Measurements from ENCODE around the gene CTNND1. TPM values are rescaled to one million over a fixed set of nuclear protein-coding genes. Genes with fewer than 3 reads are reported as not detected.

Gene CTNND1
- total and polyA plus RNA-seq, 9 of the 15 experiments (the other 6 are each of a cell fraction or from before 2014, with no cell fraction given), result 11.1 to 74.0 (median 43.3) TPM

DNA sequence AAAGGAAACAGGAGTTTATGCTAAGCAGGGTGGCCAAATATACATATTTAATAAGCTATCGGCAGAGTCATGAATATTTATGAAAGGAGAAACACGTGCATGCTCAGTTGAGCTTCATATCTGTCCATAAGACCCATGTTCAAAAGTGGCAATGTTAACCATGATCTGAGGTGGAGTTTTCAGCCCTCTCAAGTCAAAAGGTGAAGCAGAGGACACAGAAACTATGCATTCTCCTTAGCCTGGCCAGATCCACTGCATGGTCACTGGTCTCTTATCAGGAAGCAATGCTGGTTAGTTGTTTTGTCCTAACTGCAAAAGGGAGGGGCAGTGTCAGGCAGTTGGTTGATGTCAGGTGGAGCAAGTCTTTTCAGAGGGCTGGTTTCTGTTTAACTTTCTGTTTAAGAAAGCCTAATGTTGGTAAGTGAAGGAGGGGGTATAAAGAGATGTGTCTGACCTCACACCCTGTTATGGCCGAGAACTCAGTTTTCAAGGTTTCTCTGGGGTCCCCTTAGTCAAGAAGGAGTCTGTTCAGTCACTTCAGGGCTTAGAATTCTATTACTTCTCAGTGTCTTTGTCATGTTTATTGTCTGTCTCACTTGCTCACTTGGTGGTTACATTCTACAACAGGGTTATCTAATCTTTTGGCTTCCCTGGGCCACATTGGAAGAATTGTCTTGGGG, 25.8 kb upstream of the CTNND1 start (continued):
- TF ChIP-seq DACH1 (IDR thresholded peaks at IDR 0.05; ENCODE audit: partially characterized antibody), result no peak
- peak in 1 of 2 experiments; percentile 59; a peak in 2 of 4 replicates for TF ChIP-seq HDAC1 (IDR thresholded peaks at IDR 0.05)
- TF ChIP-seq, protein P1, sequence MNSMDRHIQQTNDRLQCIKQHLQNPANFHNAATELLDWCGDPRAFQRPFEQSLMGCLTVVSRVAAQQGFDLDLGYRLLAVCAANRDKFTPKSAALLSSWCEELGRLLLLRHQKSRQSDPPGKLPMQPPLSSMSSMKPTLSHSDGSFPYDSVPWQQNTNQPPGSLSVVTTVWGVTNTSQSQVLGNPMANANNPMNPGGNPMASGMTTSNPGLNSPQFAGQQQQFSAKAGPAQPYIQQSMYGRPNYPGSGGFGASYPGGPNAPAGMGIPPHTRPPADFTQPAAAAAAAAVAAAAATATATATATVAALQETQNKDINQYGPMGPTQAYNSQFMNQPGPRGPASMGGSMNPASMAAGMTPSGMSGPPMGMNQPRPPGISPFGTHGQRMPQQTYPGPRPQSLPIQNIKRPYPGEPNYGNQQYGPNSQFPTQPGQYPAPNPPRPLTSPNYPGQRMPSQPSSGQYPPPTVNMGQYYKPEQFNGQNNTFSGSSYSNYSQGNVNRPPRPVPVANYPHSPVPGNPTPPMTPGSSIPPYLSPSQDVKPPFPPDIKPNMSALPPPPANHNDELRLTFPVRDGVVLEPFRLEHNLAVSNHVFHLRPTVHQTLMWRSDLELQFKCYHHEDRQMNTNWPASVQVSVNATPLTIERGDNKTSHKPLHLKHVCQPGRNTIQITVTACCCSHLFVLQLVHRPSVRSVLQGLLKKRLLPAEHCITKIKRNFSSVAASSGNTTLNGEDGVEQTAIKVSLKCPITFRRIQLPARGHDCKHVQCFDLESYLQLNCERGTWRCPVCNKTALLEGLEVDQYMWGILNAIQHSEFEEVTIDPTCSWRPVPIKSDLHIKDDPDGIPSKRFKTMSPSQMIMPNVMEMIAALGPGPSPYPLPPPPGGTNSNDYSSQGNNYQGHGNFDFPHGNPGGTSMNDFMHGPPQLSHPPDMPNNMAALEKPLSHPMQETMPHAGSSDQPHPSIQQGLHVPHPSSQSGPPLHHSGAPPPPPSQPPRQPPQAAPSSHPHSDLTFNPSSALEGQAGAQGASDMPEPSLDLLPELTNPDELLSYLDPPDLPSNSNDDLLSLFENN (IDR thresholded peaks at IDR 0.05; ENCODE audit: low read depth in 2 of 2, low read length in 2 of 2), result no peak
- TF ChIP-seq, protein P2, sequence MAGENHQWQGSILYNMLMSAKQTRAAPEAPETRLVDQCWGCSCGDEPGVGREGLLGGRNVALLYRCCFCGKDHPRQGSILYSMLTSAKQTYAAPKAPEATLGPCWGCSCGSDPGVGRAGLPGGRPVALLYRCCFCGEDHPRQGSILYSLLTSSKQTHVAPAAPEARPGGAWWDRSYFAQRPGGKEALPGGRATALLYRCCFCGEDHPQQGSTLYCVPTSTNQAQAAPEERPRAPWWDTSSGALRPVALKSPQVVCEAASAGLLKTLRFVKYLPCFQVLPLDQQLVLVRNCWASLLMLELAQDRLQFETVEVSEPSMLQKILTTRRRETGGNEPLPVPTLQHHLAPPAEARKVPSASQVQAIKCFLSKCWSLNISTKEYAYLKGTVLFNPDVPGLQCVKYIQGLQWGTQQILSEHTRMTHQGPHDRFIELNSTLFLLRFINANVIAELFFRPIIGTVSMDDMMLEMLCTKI (IDR thresholded peaks at IDR 0.05; ENCODE audit: partially characterized antibody), result no peak
- TF ChIP-seq, protein P3, sequence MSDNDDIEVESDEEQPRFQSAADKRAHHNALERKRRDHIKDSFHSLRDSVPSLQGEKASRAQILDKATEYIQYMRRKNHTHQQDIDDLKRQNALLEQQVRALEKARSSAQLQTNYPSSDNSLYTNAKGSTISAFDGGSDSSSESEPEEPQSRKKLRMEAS (CRISPR knock-in tag; IDR thresholded peaks at IDR 0.05), result peak; percentile 45; the same call in 1 of the 2 replicates
- TF ChIP-seq TEAD2 (tag; IDR thresholded peaks at IDR 0.05), result no peak
- TF ChIP-seq, protein P4, sequence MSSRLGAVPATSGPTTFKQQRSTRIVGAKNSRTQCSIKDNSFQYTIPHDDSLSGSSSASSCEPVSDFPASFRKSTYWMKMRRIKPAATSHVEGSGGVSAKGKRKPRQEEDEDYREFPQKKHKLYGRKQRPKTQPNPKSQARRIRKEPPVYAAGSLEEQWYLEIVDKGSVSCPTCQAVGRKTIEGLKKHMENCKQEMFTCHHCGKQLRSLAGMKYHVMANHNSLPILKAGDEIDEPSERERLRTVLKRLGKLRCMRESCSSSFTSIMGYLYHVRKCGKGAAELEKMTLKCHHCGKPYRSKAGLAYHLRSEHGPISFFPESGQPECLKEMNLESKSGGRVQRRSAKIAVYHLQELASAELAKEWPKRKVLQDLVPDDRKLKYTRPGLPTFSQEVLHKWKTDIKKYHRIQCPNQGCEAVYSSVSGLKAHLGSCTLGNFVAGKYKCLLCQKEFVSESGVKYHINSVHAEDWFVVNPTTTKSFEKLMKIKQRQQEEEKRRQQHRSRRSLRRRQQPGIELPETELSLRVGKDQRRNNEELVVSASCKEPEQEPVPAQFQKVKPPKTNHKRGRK (tag; IDR thresholded peaks at IDR 0.05), result no peak
- TF ChIP-seq TOE1 (IDR thresholded peaks at IDR 0.05; ENCODE audit: borderline replicate concordance), result 0 out of 2 replicates have a peak, but pooled peaks have one; percentile 59
- no peak for TF ChIP-seq TOE1 (CRISPR knock-in tag; IDR thresholded peaks at IDR 0.05; ENCODE audit: borderline replicate concordance, low read depth)
- TF ChIP-seq, protein P5, sequence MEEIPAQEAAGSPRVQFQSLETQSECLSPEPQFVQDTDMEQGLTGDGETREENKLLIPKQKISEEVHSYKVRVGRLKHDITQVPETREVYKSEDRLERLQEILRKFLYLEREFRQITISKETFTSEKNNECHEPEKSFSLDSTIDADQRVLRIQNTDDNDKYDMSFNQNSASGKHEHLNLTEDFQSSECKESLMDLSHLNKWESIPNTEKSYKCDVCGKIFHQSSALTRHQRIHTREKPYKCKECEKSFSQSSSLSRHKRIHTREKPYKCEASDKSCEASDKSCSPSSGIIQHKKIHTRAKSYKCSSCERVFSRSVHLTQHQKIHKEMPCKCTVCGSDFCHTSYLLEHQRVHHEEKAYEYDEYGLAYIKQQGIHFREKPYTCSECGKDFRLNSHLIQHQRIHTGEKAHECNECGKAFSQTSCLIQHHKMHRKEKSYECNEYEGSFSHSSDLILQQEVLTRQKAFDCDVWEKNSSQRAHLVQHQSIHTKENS (CRISPR knock-in tag; IDR thresholded peaks at IDR 0.05), result no peak
- peak; percentile 50 for TF ChIP-seq SMARCA4 (IDR thresholded peaks at IDR 0.05)
- peak; percentile 27; the same call in 1 of the 2 replicates for TF ChIP-seq JUND (IDR thresholded peaks at IDR 0.05; ENCODE audit: borderline replicate concordance, low read depth, low read length)
- TF ChIP-seq JUND (tag; IDR thresholded peaks at IDR 0.05; ENCODE audit: borderline replicate concordance, low read depth, low read length), result peak; percentile 64; the same call in 1 of the 3 replicates
- TF ChIP-seq, protein P6, sequence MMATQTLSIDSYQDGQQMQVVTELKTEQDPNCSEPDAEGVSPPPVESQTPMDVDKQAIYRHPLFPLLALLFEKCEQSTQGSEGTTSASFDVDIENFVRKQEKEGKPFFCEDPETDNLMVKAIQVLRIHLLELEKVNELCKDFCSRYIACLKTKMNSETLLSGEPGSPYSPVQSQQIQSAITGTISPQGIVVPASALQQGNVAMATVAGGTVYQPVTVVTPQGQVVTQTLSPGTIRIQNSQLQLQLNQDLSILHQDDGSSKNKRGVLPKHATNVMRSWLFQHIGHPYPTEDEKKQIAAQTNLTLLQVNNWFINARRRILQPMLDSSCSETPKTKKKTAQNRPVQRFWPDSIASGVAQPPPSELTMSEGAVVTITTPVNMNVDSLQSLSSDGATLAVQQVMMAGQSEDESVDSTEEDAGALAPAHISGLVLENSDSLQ (IDR thresholded peaks at IDR 0.05), result peak; percentile 67
- TF ChIP-seq ZNF124 (CRISPR knock-in tag; IDR thresholded peaks at IDR 0.05), result no peak
- TF ChIP-seq EP300 (IDR thresholded peaks at IDR 0.05; ENCODE audit: low read length), result peak; percentile 77

All from K562 (cell line).